Activated B cell treated with CpG ODN at 0.5 μM for 24 hours (primary cell): ENCODE data around the gene UST. TPM values are rescaled to one million over a fixed set of nuclear protein-coding genes. Genes with fewer than 3 reads are reported as not detected.
A peak's percentile ranks its signal among the peaks of the same experiment; 100 is the strongest.

Experiments used
- ATAC-seq: fragments of 200-7000 bp; cut with Tn5 transposase; one replicate; pipeline ENCODE4 v1.10.0; 2021; ENCODE audit warnings: low read depth, mild to moderate bottlenecking, moderate library complexity
- CTCF ChIA-PET: fragments of 350-600 bp; sonication (Branson Sonifier 250); formaldehyde crosslinking; loops from one replicate; lab custom pipeline; 2021; ENCODE audit warnings: antibody characterized with exemption; lab: Charles Lee
- POLR2A ChIA-PET: fragments of 350-600 bp; sonication (Branson Sonifier 250); formaldehyde crosslinking; loops from one replicate; lab custom pipeline; 2021; ENCODE audit warnings: antibody characterized with exemption; lab: Charles Lee
- DNase-seq: peaks from one replicate; pipeline ENCODE4 v3.0.0; 2022
- H3K27ac Mint-ChIP-seq: one replicate; pipeline ENCODE4 v1.8.0; 2020; ENCODE audit warnings: mixed read lengths
- H3K27me3 Mint-ChIP-seq: one replicate; pipeline ENCODE4 v1.8.0; 2021; ENCODE audit warnings: mixed read lengths
- H3K36me3 Mint-ChIP-seq: one replicate; pipeline ENCODE4 v1.8.0; 2021; ENCODE audit warnings: low read depth, mixed read lengths
- H3K4me1 Mint-ChIP-seq: one replicate; pipeline ENCODE4 v1.8.0; 2021; ENCODE audit warnings: mixed read lengths
- H3K4me3 Mint-ChIP-seq: one replicate; pipeline ENCODE4 v1.8.0; 2020; ENCODE audit warnings: mild to moderate bottlenecking, mixed read lengths
- H3K9me3 Mint-ChIP-seq: one replicate; pipeline ENCODE4 v1.8.0; 2020; ENCODE audit warnings: mixed read lengths
- intact Hi-C: fragments of 100-400 bp; cut with micrococcal nuclease; formaldehyde crosslinking; loops from one replicate; pipeline ENCODE4 v1.15.1; 2024
- total RNA-seq: library from RNA; stranded (reverse); gene quantifications from 2 replicates; pipeline ENCODE4 v1.2.3, GENCODE V29; 2022
- TF ChIP-seq, protein P1 (sequence below): fragments of 200-600 bp; IDR thresholded peaks from one replicate; pipeline ENCODE4 v1.8.0; 2022; ENCODE audit warnings: antibody characterized with exemption, mild to moderate bottlenecking

The UST gene
- total RNA-seq, 1 donor from 2014 or later: 18.1 TPM

DNA sequence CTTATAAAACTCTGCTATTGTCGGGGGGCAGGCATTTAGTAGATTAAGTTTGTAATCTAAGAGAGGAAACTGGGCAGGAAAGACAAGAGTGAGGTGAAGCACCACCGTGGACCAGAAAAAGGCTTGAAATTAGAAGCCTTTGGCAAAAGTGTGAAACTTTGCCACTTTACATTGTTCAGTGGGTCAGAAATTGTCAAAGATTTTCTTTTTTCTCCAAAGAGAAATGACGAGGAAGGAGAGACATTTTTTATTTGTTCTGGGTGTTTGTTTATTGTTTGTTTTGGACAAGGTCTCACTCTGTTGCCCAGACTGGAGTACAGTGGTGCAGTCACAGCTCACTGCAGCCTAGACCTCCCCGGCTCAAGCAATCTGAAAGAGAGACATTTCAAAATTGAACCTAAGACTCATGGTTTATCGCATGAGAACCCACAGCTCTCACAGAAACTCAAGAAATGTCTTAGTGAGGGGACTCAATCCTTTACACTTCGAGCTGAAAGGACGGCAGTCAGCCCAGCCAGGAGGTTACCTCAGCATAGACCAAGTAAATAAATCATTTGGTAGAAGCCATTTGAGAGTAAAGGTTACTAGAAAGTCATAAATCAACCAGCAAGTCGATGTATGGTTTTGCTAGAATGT lies 307.8 kb downstream of the UST start:
- ChIA-PET POLR2A (interaction anchor here (1.0 to 1.8 kb wide), 4 partner anchors 8 to 23 kb away, joined by 3 to 13 read pairs (median 6); no protein-coding TSS in a partner anchor), CTCF (interaction anchor here (1.3 to 1.6 kb wide), 2 partner anchors 11 to 26 kb away, joined by 4 to 5 read pairs; no protein-coding TSS in a partner anchor)
- no peaks in the 10 kb centered on the region for H3K9me3 Mint-ChIP-seq
- peaks cover 9% of the 10 kb centered on the region for H3K36me3 Mint-ChIP-seq
- DNase-seq (no peak), ATAC-seq (peak; percentile 84)
- peak overlapping the region; percentile 50 for H3K4me3 Mint-ChIP-seq
- no peaks in the 10 kb centered on the region for H3K27me3 Mint-ChIP-seq
- peaks cover 39% of the 10 kb centered on the region for H3K4me1 Mint-ChIP-seq
- intact Hi-C loops: loop anchor here (1.0 kb wide), 1 partner anchor 7 kb away; no protein-coding TSS in a partner anchor
- peak overlapping the region; percentile 55 for H3K27ac Mint-ChIP-seq
- TF ChIP-seq, protein P1, sequence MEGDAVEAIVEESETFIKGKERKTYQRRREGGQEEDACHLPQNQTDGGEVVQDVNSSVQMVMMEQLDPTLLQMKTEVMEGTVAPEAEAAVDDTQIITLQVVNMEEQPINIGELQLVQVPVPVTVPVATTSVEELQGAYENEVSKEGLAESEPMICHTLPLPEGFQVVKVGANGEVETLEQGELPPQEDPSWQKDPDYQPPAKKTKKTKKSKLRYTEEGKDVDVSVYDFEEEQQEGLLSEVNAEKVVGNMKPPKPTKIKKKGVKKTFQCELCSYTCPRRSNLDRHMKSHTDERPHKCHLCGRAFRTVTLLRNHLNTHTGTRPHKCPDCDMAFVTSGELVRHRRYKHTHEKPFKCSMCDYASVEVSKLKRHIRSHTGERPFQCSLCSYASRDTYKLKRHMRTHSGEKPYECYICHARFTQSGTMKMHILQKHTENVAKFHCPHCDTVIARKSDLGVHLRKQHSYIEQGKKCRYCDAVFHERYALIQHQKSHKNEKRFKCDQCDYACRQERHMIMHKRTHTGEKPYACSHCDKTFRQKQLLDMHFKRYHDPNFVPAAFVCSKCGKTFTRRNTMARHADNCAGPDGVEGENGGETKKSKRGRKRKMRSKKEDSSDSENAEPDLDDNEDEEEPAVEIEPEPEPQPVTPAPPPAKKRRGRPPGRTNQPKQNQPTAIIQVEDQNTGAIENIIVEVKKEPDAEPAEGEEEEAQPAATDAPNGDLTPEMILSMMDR: no peak

DNA sequence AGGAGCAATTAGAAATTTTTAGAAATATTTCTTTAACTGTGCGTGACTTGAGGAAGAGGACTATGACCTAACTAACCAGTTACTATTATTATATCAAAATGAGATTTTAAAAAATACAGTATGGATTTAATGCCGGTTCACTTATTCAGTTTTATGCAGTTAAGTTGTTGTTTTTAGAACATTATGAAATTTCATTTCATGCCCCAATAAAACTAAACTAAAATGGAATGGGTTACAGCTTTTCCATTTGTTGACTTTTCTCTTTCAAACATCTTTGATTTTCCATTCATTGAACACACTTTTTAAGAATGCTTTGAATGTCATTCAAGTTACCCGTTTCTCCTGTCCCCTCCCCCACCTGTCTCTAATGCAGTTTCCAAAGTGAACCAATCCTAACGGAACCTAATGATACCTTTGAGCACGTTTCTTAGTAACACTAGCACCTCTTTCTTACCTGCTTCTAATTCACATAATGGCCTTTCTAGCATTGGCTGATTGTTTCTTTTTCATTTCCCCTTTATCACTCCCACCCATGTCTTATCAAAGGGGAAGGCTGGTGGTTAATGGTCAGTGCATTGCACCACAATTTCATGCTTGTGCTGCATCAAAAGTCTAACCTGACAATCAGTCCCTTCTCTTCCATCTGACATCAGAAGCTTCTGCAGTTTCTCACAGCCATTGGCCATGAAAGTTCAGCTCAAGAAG lies 308.5 kb downstream of the UST start:
- Mint-ChIP-seq H3K9me3 (no peaks in the 10 kb centered on the region), H3K4me1 (peaks cover 43% of the 10 kb centered on the region), H3K4me3 (peak overlapping the region; percentile 50), H3K36me3 (peaks cover 6% of the 10 kb centered on the region), H3K27me3 (no peaks in the 10 kb centered on the region), H3K27ac (peak overlapping the region; percentile 55)
- DNase-seq (no peak), ATAC-seq (peak; percentile 30)
- ChIA-PET POLR2A (interaction anchor here (0.7 to 1.8 kb wide), 5 partner anchors 9 to 27 kb away, joined by 3 to 13 read pairs (median 5); no protein-coding TSS in a partner anchor), CTCF (interaction anchor here (1.3 to 1.6 kb wide), 2 partner anchors 11 to 27 kb away, joined by 4 to 5 read pairs; no protein-coding TSS in a partner anchor)
- intact Hi-C loops: loop anchor here (1.0 kb wide), 1 partner anchor 8 kb away; no protein-coding TSS in a partner anchor
- TF ChIP-seq, protein P1: no peak

DNA sequence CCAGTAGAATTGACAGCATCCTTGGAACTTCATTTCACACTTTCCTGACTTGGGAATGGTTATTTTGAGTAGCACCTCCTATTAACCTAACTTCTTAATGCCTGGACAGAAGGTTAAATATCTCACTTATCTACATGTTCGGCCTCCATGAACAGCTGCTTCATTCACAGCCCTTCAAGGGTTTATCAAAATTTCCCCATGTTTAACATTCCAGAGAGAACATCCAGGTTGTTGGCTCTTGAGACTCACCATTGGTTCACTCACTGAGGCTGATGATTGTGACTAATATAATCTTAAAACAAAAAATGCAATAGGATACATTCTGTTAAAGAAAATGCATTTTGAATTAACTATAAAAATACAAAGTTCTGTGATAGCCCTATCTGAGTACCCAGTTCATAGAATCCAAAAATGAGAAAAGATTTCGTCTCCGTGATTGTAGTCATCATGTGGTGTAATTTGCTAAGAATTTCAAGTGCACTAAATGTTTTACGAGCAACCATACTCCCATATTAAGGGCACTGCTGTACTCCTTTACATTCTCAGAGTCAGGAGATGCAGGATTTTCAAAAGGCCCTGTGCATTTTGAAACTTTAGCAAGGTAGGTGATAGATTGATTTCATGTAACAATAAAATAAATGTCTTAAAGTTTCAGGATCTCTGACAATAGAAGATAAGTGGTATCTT lies 310.1 kb downstream of the UST start:
- H3K36me3 Mint-ChIP-seq: peaks cover 3% of the 10 kb centered on the region
- intact Hi-C loops: no loop called here
- no peak overlapping the region for H3K27ac Mint-ChIP-seq
- no peak for ATAC-seq
- peaks cover 54% of the 10 kb centered on the region for H3K4me1 Mint-ChIP-seq
- TF ChIP-seq, protein P1: no peak
- H3K27me3 Mint-ChIP-seq: no peaks in the 10 kb centered on the region
- no peak for DNase-seq
- POLR2A ChIA-PET: interaction anchor here (1.2 kb wide), 1 partner anchor 9 kb away, joined by 5 read pairs; no protein-coding TSS in a partner anchor
- no peak overlapping the region for H3K4me3 Mint-ChIP-seq
- no peaks in the 10 kb centered on the region for H3K9me3 Mint-ChIP-seq
- CTCF ChIA-PET: no interaction called here

DNA sequence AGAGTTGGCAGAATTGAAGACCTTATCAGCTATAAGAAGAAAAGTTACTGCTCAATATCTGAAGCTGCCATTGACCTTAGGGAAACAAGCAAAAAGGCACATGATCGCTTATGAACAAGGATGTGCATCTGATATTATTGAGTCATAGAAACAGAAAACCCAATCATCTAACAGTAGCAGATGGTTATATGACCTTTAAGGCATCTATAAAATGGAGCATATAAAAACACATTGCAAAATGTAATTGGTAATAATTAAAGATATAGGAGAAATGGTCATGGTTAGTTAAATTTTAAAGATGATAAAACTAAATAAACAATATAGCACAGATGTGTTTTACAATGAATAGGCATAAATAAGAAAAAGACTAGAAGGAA lies 310.6 kb downstream of the UST start:
- Mint-ChIP-seq H3K4me1 (peaks cover 51% of the 10 kb centered on the region), H3K9me3 (no peaks in the 10 kb centered on the region), H3K36me3 (peaks cover 1% of the 10 kb centered on the region), H3K4me3 (no peak overlapping the region), H3K27ac (no peak overlapping the region), H3K27me3 (no peaks in the 10 kb centered on the region)
- ChIA-PET POLR2A (interaction anchor here (0.7 kb wide), 1 partner anchor 25 kb away, joined by 4 read pairs; no protein-coding TSS in a partner anchor), CTCF (no interaction called here)
- intact Hi-C loops: no loop called here
- TF ChIP-seq, protein P1: no peak
- ATAC-seq (no peak), DNase-seq (no peak)
